SU-DHL-6 (cell line): ENCODE data around the gene ELP5.

Experiments used
- H2AFZ ChIP-seq: fragments of 200-600 bp; sonication (generic); 2 replicates; pipeline ENCODE4 v1.6.1; 2014; ENCODE audit warnings: low read depth, mild to moderate bottlenecking, moderate library complexity, mixed read lengths, antibody characterized with exemption, low read length; ENCODE audit not compliant: severe bottlenecking
- H3F3A ChIP-seq: fragments of 200-600 bp; shearing (Covaris generic); 2 replicates; pipeline ENCODE4 v1.6.0; 2016; ENCODE audit warnings: antibody characterized with exemption, mild to moderate bottlenecking; ENCODE audit not compliant: insufficient read depth
- H3K27ac ChIP-seq: fragments of 200-600 bp; sonication (generic); 2 replicates; pipeline ENCODE4 v1.5.1; 2016; ENCODE audit warnings: low read depth, mild to moderate bottlenecking, low read length, moderate library complexity, mixed read lengths
- H3K27me3 ChIP-seq: fragments of 200-600 bp; sonication (generic), shearing (Covaris generic); 2 replicates; pipeline ENCODE4 v1.6.0; 2014; ENCODE audit warnings: mild to moderate bottlenecking, low read length
- H3K36me3 ChIP-seq: fragments of 200-600 bp; sonication (generic); 2 replicates; pipeline ENCODE4 v1.6.1; 2014; ENCODE audit warnings: mild to moderate bottlenecking, low read length, mixed read lengths
- H3K4me2 ChIP-seq: fragments of 300-600, 200-600 bp; shearing (Covaris generic), sonication (generic); 2 replicates; pipeline ENCODE4 v1.6.0; 2014; ENCODE audit warnings: low read length, low read depth, mild to moderate bottlenecking; ENCODE audit not compliant: poor library complexity, severe bottlenecking
- H3K4me3 ChIP-seq: fragments of 200-600 bp; sonication (generic); 2 replicates; pipeline ENCODE4 v1.5.1; 2014; ENCODE audit warnings: antibody characterized with exemption, low read length, mild to moderate bottlenecking, mixed read lengths; ENCODE audit not compliant: insufficient read depth, poor library complexity, severe bottlenecking
- H3K79me2 ChIP-seq: fragments of 200-600 bp; sonication (generic); 2 replicates; pipeline ENCODE4 v1.6.1; 2014; ENCODE audit warnings: mild to moderate bottlenecking, low read length, moderate library complexity; ENCODE audit not compliant: insufficient read depth
- H3K9ac ChIP-seq: fragments of 200-600 bp; sonication (generic); 2 replicates; pipeline ENCODE4 v1.7.0; 2014; ENCODE audit warnings: mild to moderate bottlenecking, low read length
- H3K9me2 ChIP-seq: fragments of 200-600 bp; sonication (generic); replicated peaks from 2 replicates; pipeline ENCODE4 v1.6.1; 2014; ENCODE audit warnings: low read length; ENCODE audit not compliant: insufficient read depth
- H3K9me3 ChIP-seq: fragments of 200-600 bp; sonication (generic); 2 replicates; pipeline ENCODE4 v1.6.1; 2014; ENCODE audit warnings: low read length, mixed read lengths; ENCODE audit not compliant: insufficient read depth
- H4K20me1 ChIP-seq: fragments of 200-600 bp; sonication (generic); 2 replicates; pipeline ENCODE4 v1.6.1; 2014; ENCODE audit warnings: low read depth, mild to moderate bottlenecking, antibody characterized with exemption, low read length, moderate library complexity, mixed read lengths
- EZH2phosphoT487 ChIP-seq: fragments of 200-600 bp; sonication (generic), shearing (Covaris generic); conservative IDR thresholded peaks from 2 replicates; pipeline ENCODE4 v1.6.1; 2018; ENCODE audit warnings: mild to moderate bottlenecking, antibody characterized with exemption, low read length, moderate library complexity, mixed read lengths
- TF ChIP-seq, protein P1 (sequence below): fragments of 200-600 bp; sonication (generic); IDR thresholded peaks from one replicate; pipeline ENCODE4 v1.5.1; 2017; ENCODE audit warnings: antibody characterized with exemption, mild to moderate bottlenecking, low read length, moderate library complexity; ENCODE audit not compliant: insufficient read depth, poor library complexity, severe bottlenecking

ELP5 gene

DNA sequence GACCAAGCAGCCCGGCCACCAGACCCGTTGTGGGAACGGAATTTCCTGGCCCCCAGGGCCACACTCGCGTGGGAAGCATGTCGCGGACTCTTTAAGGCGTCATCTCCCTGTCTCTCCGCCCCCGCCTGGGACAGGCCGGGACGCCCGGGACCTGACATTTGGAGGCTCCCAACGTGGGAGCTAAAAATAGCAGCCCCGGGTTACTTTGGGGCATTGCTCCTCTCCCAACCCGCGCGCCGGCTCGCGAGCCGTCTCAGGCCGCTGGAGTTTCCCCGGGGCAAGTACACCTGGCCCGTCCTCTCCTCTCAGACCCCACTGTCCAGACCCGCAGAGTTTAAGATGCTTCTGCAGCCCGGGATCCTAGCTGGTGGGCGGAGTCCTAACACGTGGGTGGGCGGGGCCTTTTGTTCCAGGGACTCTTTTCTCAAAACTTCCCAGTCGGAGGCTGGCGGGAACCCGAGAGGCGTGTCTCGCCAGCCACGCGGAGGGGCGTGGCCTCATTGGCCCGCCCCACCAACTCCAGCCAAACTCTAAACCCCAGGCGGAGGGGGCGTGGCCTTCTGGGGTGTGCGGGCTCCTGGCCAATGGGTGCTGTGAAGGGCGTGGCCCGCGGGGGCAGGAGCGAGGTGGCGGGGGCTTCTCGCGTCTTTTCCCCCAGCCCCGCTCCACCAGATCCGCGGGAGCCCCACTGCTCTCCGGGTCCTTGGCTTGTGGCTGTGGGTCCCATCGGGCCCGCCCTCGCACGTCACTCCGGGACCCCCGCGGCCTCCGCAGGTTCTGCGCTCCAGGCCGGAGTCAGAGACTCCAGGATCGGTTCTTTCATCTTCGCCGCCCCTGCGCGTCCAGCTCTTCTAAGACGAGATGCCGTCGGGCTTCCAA lies 29.3 kb downstream of the ELP5 start, which contains the start of gene SLC2A4:
SLC2A4 (plus strand) TSS at position 645 of the 879 bp plus-strand sequence; CDS start at position 862, 217 bp downstream.
- Histone ChIP-seq H3K36me3 (no peaks in the 10 kb centered on the region), H4K20me1 (no peaks in the 10 kb centered on the region), H2AFZ (no peak within 1 kb of the TSS), H3K9me3 (no peaks in the 10 kb centered on the region), H3F3A (peaks cover 4% of the 10 kb centered on the region; the same call in 1 of the 2 replicates), H3K27me3 (no peaks in the 10 kb centered on the region), H3K9me2 (no peaks in the 10 kb centered on the region), H3K9ac (no peak within 1 kb of the TSS), H3K27ac (no peak within 1 kb of the TSS), H3K4me3 (peak within 1 kb of the TSS; percentile 31), H3K79me2 (no peaks in the 10 kb centered on the region), H3K4me2 (peak within 1 kb of the TSS; percentile 54)
- TF ChIP-seq EZH2phosphoT487: no peak
- TF ChIP-seq, protein P1, sequence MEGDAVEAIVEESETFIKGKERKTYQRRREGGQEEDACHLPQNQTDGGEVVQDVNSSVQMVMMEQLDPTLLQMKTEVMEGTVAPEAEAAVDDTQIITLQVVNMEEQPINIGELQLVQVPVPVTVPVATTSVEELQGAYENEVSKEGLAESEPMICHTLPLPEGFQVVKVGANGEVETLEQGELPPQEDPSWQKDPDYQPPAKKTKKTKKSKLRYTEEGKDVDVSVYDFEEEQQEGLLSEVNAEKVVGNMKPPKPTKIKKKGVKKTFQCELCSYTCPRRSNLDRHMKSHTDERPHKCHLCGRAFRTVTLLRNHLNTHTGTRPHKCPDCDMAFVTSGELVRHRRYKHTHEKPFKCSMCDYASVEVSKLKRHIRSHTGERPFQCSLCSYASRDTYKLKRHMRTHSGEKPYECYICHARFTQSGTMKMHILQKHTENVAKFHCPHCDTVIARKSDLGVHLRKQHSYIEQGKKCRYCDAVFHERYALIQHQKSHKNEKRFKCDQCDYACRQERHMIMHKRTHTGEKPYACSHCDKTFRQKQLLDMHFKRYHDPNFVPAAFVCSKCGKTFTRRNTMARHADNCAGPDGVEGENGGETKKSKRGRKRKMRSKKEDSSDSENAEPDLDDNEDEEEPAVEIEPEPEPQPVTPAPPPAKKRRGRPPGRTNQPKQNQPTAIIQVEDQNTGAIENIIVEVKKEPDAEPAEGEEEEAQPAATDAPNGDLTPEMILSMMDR: no peak

DNA sequence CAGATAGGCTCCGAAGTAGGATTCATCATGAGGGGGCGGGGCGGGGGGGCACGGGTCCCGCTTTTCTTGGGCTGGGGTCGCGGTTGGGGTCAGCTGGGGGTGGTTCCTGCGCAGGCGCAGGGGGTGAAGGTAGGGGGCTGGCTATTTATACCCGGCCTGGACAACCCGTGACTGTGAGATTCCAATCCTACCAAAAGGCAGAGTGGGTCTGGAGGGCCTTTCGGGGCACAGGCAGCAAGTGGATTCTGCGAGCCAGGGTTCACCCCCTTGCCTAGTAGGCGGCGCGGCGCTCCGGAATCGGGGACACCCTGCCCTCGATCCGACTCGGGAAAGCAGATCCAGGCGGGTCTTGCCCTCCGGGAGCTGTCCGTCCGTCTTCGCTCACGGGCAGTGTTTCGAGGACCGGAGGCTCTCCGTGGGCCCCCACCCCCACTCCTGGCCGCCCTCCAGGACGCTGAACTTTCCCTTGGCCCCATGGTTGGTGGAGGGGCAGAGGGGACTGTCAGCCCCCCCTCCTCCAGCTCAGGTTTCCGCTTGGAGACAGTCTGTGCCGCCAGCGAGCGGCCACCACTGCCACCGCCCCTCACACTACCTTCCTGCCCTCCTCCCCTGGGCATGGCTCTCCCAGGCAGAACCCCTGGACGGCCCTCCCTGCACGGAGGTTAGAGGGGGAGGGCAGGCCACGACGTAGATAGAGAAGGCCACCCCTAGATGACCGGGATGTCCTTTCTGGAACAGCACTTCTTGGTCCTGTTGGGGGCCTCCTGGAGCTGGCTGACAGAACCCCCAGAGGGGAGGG lies 30.1 kb downstream of the ELP5 start:
- Histone ChIP-seq H3K9me2 (no peaks in the 10 kb centered on the region), H3K36me3 (no peaks in the 10 kb centered on the region), H3F3A (peaks cover 4% of the 10 kb centered on the region; the same call in 1 of the 2 replicates), H4K20me1 (no peaks in the 10 kb centered on the region), H3K4me3 (peak overlapping the region; percentile 31), H3K79me2 (no peaks in the 10 kb centered on the region), H3K9me3 (no peaks in the 10 kb centered on the region), H3K27me3 (no peaks in the 10 kb centered on the region), H3K27ac (no peak overlapping the region), H3K9ac (no peak overlapping the region), H2AFZ (no peak overlapping the region), H3K4me2 (peak overlapping the region; percentile 54)
- TF ChIP-seq, protein P1: no peak
- TF ChIP-seq EZH2phosphoT487: no peak

DNA sequence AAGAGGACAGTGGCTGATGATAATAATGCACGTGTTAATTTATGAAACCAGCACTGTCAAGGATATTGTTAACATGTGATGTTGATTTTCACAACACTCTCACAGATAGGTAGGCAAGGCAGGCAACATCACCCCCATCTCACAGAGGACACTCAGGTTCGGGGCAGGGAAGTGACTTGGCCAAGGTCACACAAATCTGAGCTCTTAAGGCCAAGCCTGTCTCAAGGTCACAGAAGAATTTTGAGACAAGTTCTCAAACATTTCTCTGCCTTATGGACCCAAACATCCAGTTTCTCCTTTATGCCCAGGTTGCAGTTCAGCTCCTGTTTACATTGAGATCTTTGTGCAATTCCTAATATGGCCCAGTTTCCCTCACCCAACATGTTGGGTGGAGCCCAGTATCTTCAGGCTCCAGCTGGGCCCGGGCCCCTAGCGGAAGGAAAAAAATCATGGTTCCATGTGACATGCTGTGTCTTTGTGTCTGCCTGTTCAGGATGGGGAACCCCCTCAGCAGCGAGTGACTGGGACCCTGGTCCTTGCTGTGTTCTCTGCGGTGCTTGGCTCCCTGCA lies 30.8 kb downstream of the ELP5 start:
- Histone ChIP-seq H3K27me3 (no peaks in the 10 kb centered on the region), H2AFZ (no peak overlapping the region), H3K36me3 (no peaks in the 10 kb centered on the region)

More for the DNA sequence above, 30.8 kb downstream of the ELP5 start:
- Histone ChIP-seq H3K9me3 (no peaks in the 10 kb centered on the region), H3F3A (peaks cover 4% of the 10 kb centered on the region; the same call in 1 of the 2 replicates), H3K4me3 (no peak overlapping the region), H3K79me2 (no peaks in the 10 kb centered on the region), H3K4me2 (no peak overlapping the region), H3K9me2 (no peaks in the 10 kb centered on the region), H3K27ac (no peak overlapping the region), H4K20me1 (no peaks in the 10 kb centered on the region), H3K9ac (no peak overlapping the region)
- TF ChIP-seq, protein P1: no peak
- no peak for TF ChIP-seq EZH2phosphoT487
